ENCODE measurements around the gene DENND1A.

DENND1A gene

GRCh38 chr9:123541411-123541810 is 388.5 kb downstream of the DENND1A start:
- DNase-seq (ENCODE audit: low read depth in 2 of 2): no peak

GRCh38 chr9:123540457-123540856 is 389.5 kb downstream of the DENND1A start:
- DNase-seq (ENCODE audit: low read depth in 2 of 2): no peak

GRCh38 chr9:123537809-123538208 is 392.1 kb downstream of the DENND1A start:
- DNase-seq (ENCODE audit: low read depth in 2 of 2): no peak

- DNase-seq (ENCODE audit: low read depth in 2 of 2): no peak
Measured at GRCh38 chr9:123536455-123536868, 393.5 kb downstream of the DENND1A start.

GRCh38 chr9:123534336-123534735 is 395.6 kb downstream of the DENND1A start:
- DNase-seq (ENCODE audit: low read depth in 2 of 2): no peak

- no peak for DNase-seq (ENCODE audit: low read depth in 2 of 2)
Measured at GRCh38 chr9:123530244-123530643, 399.7 kb downstream of the DENND1A start.

GRCh38 chr9:123528501-123528900 is 401.4 kb downstream of the DENND1A start:
- no peak for DNase-seq (ENCODE audit: low read depth in 2 of 2)

- DNase-seq (ENCODE audit: low read depth in 2 of 2): no peak
Measured at GRCh38 chr9:123527981-123528380, 401.9 kb downstream of the DENND1A start.

- DNase-seq (ENCODE audit: low read depth in 2 of 2): no peak
Measured at GRCh38 chr9:123525957-123526356, 404.0 kb downstream of the DENND1A start.

- DNase-seq (ENCODE audit: low read depth in 2 of 2): no peak
Measured at GRCh38 chr9:123525424-123525823, 404.5 kb downstream of the DENND1A start.

GRCh38 chr9:123524866-123525265 is 405.1 kb downstream of the DENND1A start:
- DNase-seq (ENCODE audit: low read depth in 2 of 2): no peak

GRCh38 chr9:123523845-123524244 is 406.1 kb downstream of the DENND1A start:
- DNase-seq (ENCODE audit: low read depth in 2 of 2): no peak

- no peak for DNase-seq (ENCODE audit: low read depth in 2 of 2)
Measured at GRCh38 chr9:123523001-123523400, 406.9 kb downstream of the DENND1A start.

- DNase-seq (ENCODE audit: low read depth in 2 of 2): no peak
Measured at GRCh38 chr9:123522251-123522650, 407.7 kb downstream of the DENND1A start.

GRCh38 chr9:123518338-123518737 is 411.6 kb downstream of the DENND1A start:
- no peak for DNase-seq (ENCODE audit: low read depth in 2 of 2)

GRCh38 chr9:123517512-123517911 is 412.4 kb downstream of the DENND1A start:
- no peak for DNase-seq (ENCODE audit: low read depth in 2 of 2)

- no peak for DNase-seq (ENCODE audit: low read depth in 2 of 2)
Measured at GRCh38 chr9:123514766-123515165, 415.2 kb downstream of the DENND1A start.

GRCh38 chr9:123513554-123513953 is 416.4 kb downstream of the DENND1A start:
- DNase-seq (ENCODE audit: low read depth in 2 of 2): no peak

GRCh38 chr9:123511326-123512277 is 418.3 kb downstream of the DENND1A start:
- DNase-seq (ENCODE audit: low read depth in 2 of 2): no peak

- DNase-seq (ENCODE audit: low read depth in 2 of 2): no peak
Measured at GRCh38 chr9:123509646-123510045, 420.3 kb downstream of the DENND1A start.

GRCh38 chr9:123508048-123508447 is 421.9 kb downstream of the DENND1A start:
- no peak for DNase-seq (ENCODE audit: low read depth in 2 of 2)

GRCh38 chr9:123505496-123505895 is 424.4 kb downstream of the DENND1A start:
- DNase-seq (ENCODE audit: low read depth in 2 of 2): no peak

GRCh38 chr9:123500336-123500735 is 429.6 kb downstream of the DENND1A start:
- no peak for DNase-seq (ENCODE audit: low read depth in 2 of 2)

GRCh38 chr9:123497830-123498229 is 432.1 kb downstream of the DENND1A start:
- DNase-seq (ENCODE audit: low read depth in 2 of 2): no peak

All from stimulated activated CD8-positive, alpha-beta memory T cell treated with anti-CD3 and anti-CD28 coated beads, Interleukin-2, amount 100 ng/mL, for 48 hours (primary cell).